ENCODE results near the gene CWF19L1. TPM values are rescaled to one million over a fixed set of nuclear protein-coding genes. Genes with fewer than 3 reads are reported as not detected.
A peak's percentile ranks its signal among the peaks of the same experiment; 100 is the strongest.

Gene CWF19L1
- total and polyA plus RNA-seq, 2 of the 13 experiments (the other 11 are each of a cell fraction or from before 2014, with no cell fraction given) = 13.6 to 42.1 TPM

DNA sequence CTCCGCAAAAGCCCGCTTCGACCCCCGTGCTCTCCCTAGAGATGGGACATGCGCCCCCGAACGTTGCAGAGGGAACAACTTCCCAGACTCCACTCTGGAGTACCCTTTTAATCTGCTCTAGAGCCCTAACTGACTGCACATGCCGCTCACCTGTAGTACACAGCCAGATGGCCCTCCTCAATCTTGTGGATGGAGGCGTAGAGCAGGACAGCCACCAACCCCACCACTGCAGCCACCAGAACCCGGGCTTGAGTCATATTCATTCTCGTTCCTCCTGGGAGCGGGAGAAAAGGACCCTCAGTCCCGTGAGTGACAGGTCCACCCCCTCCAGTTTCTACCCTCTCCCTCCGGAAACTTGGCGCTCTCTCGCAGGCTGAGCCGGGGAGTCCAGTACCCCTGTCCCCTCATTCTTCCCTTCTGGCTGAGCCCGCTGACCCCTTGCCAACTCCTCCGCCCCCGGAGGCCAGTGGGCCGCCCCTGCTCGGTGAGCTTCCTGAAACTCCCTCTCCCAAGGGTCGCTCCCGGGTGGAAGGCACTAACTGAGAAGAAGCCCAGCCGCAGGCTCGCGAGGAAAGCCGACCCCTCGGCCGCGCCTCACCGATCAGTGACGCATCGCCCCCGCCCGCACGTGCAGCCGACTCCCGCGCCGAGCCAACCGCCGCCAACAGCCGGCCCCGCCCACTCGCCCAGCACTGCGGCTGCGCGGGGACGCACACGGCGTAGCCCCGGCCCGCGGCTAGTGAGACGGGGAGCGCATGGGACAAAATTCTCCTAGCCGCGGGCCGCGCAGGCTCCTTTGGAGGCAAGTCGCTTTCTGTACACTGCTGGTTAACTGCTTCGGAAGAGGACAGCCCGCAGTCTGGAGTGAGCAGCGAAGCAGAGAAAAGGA is 81.8 kb downstream of the CWF19L1 start, which contains the start of gene ERLIN1 (continued):
- TF ChIP-seq ZNF44 (CRISPR knock-in tag; IDR thresholded peaks at IDR 0.05) (no peak), POGZ (CRISPR knock-in tag; IDR thresholded peaks at IDR 0.05) (peak; percentile 66), SALL1 (CRISPR knock-in tag; IDR thresholded peaks at IDR 0.05) (peak; percentile 90), BORCS8-MEF2B (CRISPR knock-in tag; IDR thresholded peaks at IDR 0.05) (peak; percentile 93; the same call in 1 of the 2 replicates), ZNF225 (CRISPR knock-in tag; IDR thresholded peaks at IDR 0.05) (no peak), ZNF543 (CRISPR knock-in tag; IDR thresholded peaks at IDR 0.05) (peak; percentile 78; the same call in 1 of the 2 replicates), RAD21 (CRISPR knock-in tag; IDR thresholded peaks at IDR 0.05) (no peak; the same call in 1 of the 2 replicates), MTA1 (CRISPR knock-in tag; IDR thresholded peaks at IDR 0.05; ENCODE audit: borderline replicate concordance) (peak; percentile 85; the same call in 1 of the 2 replicates), ZNF263 (CRISPR knock-in tag; IDR thresholded peaks at IDR 0.05) (peak; percentile 61), ZMYM4 (CRISPR knock-in tag; IDR thresholded peaks at IDR 0.05) (peak; percentile 92), CCDC6 (CRISPR knock-in tag; IDR thresholded peaks at IDR 0.05) (peak; percentile 89; the same call in 1 of the 2 replicates), ZBTB38 (CRISPR knock-in tag; IDR thresholded peaks at IDR 0.05) (peak; percentile 86), KLF15 (CRISPR knock-in tag; IDR thresholded peaks at IDR 0.05; ENCODE audit: borderline replicate concordance) (peak; percentile 89; the same call in 1 of the 2 replicates), TEAD2 (CRISPR knock-in tag; IDR thresholded peaks at IDR 0.05) (peak; percentile 82; the same call in 1 of the 2 replicates), DNMT1 (CRISPR knock-in tag; IDR thresholded peaks at IDR 0.05) (0 out of 2 replicates have a peak, but pooled peaks have one; percentile 51), YY1 (IDR thresholded peaks at IDR 0.05; ENCODE audit: insufficient read depth, insufficient replicate concordance, low read depth, low read length) (peak; percentile 71), ZNF367 (CRISPR knock-in tag; IDR thresholded peaks at IDR 0.05; ENCODE audit: borderline replicate concordance) (0 out of 2 replicates have a peak, but pooled peaks have one; percentile 81), ZNF510 (CRISPR knock-in tag; IDR thresholded peaks at IDR 0.05; ENCODE audit: low read depth) (peak; percentile 72; the same call in 1 of the 2 replicates), GLI4 (CRISPR knock-in tag; IDR thresholded peaks at IDR 0.05; ENCODE audit: borderline replicate concordance) (0 out of 2 replicates have a peak, but pooled peaks have one; percentile 72), SP1 (IDR thresholded peaks at IDR 0.05) (no peak), SP1 (CRISPR knock-in tag; IDR thresholded peaks at IDR 0.05) (peak; percentile 56; the same call in 1 of the 2 replicates), ZFP82 (CRISPR knock-in tag; IDR thresholded peaks at IDR 0.05; ENCODE audit: borderline replicate concordance) (peak; percentile 94; the same call in 1 of the 2 replicates), FOXK2 (IDR thresholded peaks at IDR 0.05) (no peak), TAF1 (CRISPR knock-in tag; IDR thresholded peaks at IDR 0.05) (peak; percentile 83)
- TF ChIP-seq, protein P1, sequence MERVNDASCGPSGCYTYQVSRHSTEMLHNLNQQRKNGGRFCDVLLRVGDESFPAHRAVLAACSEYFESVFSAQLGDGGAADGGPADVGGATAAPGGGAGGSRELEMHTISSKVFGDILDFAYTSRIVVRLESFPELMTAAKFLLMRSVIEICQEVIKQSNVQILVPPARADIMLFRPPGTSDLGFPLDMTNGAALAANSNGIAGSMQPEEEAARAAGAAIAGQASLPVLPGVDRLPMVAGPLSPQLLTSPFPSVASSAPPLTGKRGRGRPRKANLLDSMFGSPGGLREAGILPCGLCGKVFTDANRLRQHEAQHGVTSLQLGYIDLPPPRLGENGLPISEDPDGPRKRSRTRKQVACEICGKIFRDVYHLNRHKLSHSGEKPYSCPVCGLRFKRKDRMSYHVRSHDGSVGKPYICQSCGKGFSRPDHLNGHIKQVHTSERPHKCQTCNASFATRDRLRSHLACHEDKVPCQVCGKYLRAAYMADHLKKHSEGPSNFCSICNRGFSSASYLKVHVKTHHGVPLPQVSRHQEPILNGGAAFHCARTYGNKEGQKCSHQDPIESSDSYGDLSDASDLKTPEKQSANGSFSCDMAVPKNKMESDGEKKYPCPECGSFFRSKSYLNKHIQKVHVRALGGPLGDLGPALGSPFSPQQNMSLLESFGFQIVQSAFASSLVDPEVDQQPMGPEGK (CRISPR knock-in tag; IDR thresholded peaks at IDR 0.05) = peak; percentile 69
- TF ChIP-seq, protein P2, sequence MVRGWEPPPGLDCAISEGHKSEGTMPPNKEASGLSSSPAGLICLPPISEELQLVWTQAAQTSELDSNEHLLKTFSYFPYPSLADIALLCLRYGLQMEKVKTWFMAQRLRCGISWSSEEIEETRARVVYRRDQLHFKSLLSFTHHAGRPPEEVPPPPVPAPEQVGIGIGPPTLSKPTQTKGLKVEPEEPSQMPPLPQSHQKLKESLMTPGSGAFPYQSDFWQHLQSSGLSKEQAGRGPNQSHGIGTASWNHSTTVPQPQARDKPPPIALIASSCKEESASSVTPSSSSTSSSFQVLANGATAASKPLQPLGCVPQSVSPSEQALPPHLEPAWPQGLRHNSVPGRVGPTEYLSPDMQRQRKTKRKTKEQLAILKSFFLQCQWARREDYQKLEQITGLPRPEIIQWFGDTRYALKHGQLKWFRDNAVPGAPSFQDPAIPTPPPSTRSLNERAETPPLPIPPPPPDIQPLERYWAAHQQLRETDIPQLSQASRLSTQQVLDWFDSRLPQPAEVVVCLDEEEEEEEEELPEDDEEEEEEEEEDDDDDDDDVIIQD (CRISPR knock-in tag; IDR thresholded peaks at IDR 0.05; ENCODE audit: low read depth) = peak; percentile 67
- TF ChIP-seq, protein P3, sequence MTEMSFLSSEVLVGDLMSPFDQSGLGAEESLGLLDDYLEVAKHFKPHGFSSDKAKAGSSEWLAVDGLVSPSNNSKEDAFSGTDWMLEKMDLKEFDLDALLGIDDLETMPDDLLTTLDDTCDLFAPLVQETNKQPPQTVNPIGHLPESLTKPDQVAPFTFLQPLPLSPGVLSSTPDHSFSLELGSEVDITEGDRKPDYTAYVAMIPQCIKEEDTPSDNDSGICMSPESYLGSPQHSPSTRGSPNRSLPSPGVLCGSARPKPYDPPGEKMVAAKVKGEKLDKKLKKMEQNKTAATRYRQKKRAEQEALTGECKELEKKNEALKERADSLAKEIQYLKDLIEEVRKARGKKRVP (CRISPR knock-in tag; IDR thresholded peaks at IDR 0.05) = peak in 1 of 2 experiments; percentile 84; a peak in 2 of 4 replicates

Measured in HepG2 (cell line).